HepG2 (cell line): ENCODE results near the gene GAS2L2. TPM values are rescaled to one million over a fixed set of nuclear protein-coding genes. Genes with fewer than 3 reads are reported as not detected.

ENCODE experiments used
- ADNP ChIP-seq: sonication (generic); formaldehyde crosslinking; IDR thresholded peaks from 2 replicates; pipeline ENCODE4 v1.4.0; 2020; ENCODE audit warnings: missing genetic modification reagents
- ATF1 ChIP-seq: IDR thresholded peaks from 2 replicates; pipeline ENCODE4 v1.6.1; 2016; ENCODE audit warnings: mild to moderate bottlenecking, control low read depth
- CENPBD1 ChIP-seq: sonication (generic); formaldehyde crosslinking; IDR thresholded peaks from 2 replicates; pipeline ENCODE4 v1.8.0; 2022; ENCODE audit warnings: missing genetic modification reagents, low read depth, mild to moderate bottlenecking, borderline replicate concordance
- E2F2 ChIP-seq: sonication (generic); formaldehyde crosslinking; IDR thresholded peaks from 2 replicates; pipeline ENCODE4 v1.4.0; 2020; ENCODE audit warnings: missing genetic modification reagents, borderline replicate concordance
- PRDM10 ChIP-seq: sonication (generic); formaldehyde crosslinking; IDR thresholded peaks from 2 replicates; pipeline ENCODE4 v1.4.0; 2020; ENCODE audit warnings: low read depth, missing genetic modification reagents
- SMARCC2 ChIP-seq: fragments of 450-650 bp; IDR thresholded peaks from 2 replicates; pipeline ENCODE4 v1.6.1; 2017; ENCODE audit warnings: antibody characterized with exemption, mild to moderate bottlenecking
- SMARCE1 ChIP-seq: fragments of 450-650 bp; IDR thresholded peaks from 2 replicates; pipeline ENCODE4 v1.6.1; 2017; ENCODE audit warnings: borderline replicate concordance
- SRSF9 ChIP-seq: fragments of 200-400 bp; formaldehyde crosslinking; IDR thresholded peaks from 2 replicates; pipeline ENCODE4 v1.6.1; 2018; ENCODE audit warnings: borderline replicate concordance, mild to moderate bottlenecking, low read depth, low read length; ENCODE audit not compliant: insufficient read depth, poor library complexity, severe bottlenecking
- TBP ChIP-seq: sonication (generic); formaldehyde crosslinking; IDR thresholded peaks from 2 replicates; pipeline ENCODE4 v1.5.0; 2020; ENCODE audit warnings: missing genetic modification reagents
- TEAD2 ChIP-seq: sonication (generic); formaldehyde crosslinking; IDR thresholded peaks from 2 replicates; pipeline ENCODE4 v1.9.0; 2021; ENCODE audit warnings: missing genetic modification reagents
- THYN1 ChIP-seq: sonication (generic); formaldehyde crosslinking; IDR thresholded peaks from 2 replicates; pipeline ENCODE4 v1.8.1; 2023; ENCODE audit warnings: low read depth, mild to moderate bottlenecking, moderate library complexity, missing genetic modification reagents, borderline replicate concordance
- WIZ ChIP-seq: sonication (generic); formaldehyde crosslinking; IDR thresholded peaks from 2 replicates; pipeline ENCODE4 v1.5.1; 2020; ENCODE audit warnings: mild to moderate bottlenecking, missing genetic modification reagents
- ZKSCAN8 ChIP-seq: IDR thresholded peaks from 2 replicates; pipeline ENCODE4 v1.6.1; 2016; ENCODE audit warnings: borderline replicate concordance, missing genetic modification reagents, missing compliant biosample characterization
- ZNF280B ChIP-seq: sonication (generic); formaldehyde crosslinking; IDR thresholded peaks from 2 replicates; pipeline ENCODE4 v1.5.0; 2020; ENCODE audit warnings: missing genetic modification reagents, mild to moderate bottlenecking, borderline replicate concordance
- ZNF567 ChIP-seq: sonication (generic); formaldehyde crosslinking; IDR thresholded peaks from 2 replicates; pipeline ENCODE4 v1.8.1; 2023; ENCODE audit warnings: mild to moderate bottlenecking, missing genetic modification reagents, borderline replicate concordance
- ZNF577 ChIP-seq: sonication (generic); formaldehyde crosslinking; IDR thresholded peaks from 2 replicates; pipeline ENCODE4 v1.4.0; 2020; ENCODE audit warnings: mild to moderate bottlenecking, low read depth, missing genetic modification reagents, borderline replicate concordance
- ZNF589 ChIP-seq: sonication (generic); formaldehyde crosslinking; conservative IDR thresholded peaks from 2 replicates; pipeline ENCODE4 v1.8.0; 2022; ENCODE audit warnings: mild to moderate bottlenecking, moderate library complexity, missing genetic modification reagents
- ZNF644 ChIP-seq: IDR thresholded peaks from 2 replicates; pipeline ENCODE4 v1.6.1; 2016; ENCODE audit warnings: low read depth
- polyA plus RNA-seq, 8 experiments: library from polyadenylated mRNA; depleted of rRNA in 3 of 8; stranded (reverse) in 7 of 8; unstranded in 1 of 8; fragments of >200 nt; fragmentation: Illumina TruSeq in 4 of 8; extraction: Trizol in 4 of 8; gene quantifications; 2 replicates each; pipeline versions ENCODE4 v1.2.1 to v1.2.3, GENCODE V29; 2011 to 2016; ENCODE audit warnings: low read depth in 4 of 8, missing spikeins in 1 of 8, mixed read lengths in 1 of 8; ENCODE audit not compliant: insufficient read depth in 1 of 8
- total RNA-seq, 5 experiments: library from RNA; depleted of rRNA; stranded (reverse); fragments of >200 nt; fragmentation: Illumina TruSeq; extraction: Trizol; gene quantifications; 2 replicates each; pipeline ENCODE4 v1.2.3, GENCODE V29; 2016; ENCODE audit warnings: low read depth in 1 of 5
- TF ChIP-seq, protein P1 (sequence below): sonication (generic); formaldehyde crosslinking; IDR thresholded peaks from 2 replicates; pipeline ENCODE4 v1.5.0; 2020; ENCODE audit warnings: mild to moderate bottlenecking, missing genetic modification reagents, borderline replicate concordance

Gene GAS2L2
- total and polyA plus RNA-seq, 2 of the 13 experiments (the other 11 are each of a cell fraction or from before 2014, with no cell fraction given) = not detected

DNA sequence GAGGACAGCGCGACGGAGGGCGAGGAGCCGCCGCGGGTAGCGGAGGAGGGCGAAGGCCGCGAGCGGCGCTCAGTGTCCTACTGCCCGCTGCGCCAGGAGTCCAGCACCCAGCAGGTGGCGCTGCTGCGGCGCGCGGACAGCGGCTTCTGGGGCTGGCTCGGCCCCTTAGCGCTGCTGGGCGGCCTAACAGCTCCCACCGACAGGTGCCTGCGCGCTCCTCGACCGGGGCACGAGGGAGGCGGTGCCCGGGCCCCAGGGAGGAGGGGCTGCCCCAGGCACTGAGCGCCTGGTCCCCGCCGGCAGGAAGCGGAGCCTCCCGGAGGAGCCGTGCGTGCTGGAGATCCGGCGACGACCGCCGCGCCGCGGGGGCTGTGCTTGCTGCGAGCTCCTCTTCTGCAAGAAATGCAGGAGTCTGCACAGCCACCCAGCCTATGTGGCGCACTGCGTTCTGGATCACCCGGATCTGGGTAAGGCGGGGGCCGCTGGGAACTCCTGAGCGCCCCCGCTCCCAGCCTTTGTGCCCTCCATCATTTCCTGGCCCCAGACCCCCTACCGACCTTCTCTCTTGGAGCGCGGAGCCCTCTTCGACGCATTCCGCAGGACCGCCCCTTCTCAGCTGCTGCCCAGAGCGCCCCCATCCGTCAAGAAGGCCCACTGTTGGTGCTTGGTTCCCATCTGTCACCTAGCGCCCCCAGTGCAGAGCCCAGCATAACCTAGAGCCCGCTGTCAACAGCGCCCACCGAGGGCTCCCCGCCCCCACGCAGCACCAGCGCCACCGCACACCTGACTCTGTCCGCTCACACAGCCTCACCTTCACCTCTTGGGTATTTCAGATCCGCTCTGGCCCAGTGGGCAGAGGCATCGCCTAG, 11.3 kb upstream of the GAS2L2 start (continued):
- TF ChIP-seq ZNF280B (CRISPR knock-in tag) (peak; percentile 40; the same call in 1 of the 2 replicates), WIZ (CRISPR knock-in tag) (0 out of 2 replicates have a peak, but pooled peaks have one; percentile 42), ZNF567 (CRISPR knock-in tag) (no peak; the same call in 1 of the 2 replicates), ZNF644 (CRISPR knock-in tag) (no peak), SRSF9 (no peak), CENPBD1 (CRISPR knock-in tag) (no peak), PRDM10 (CRISPR knock-in tag) (peak; percentile 94), THYN1 (CRISPR knock-in tag) (no peak), ZNF589 (CRISPR knock-in tag) (peak; percentile 50; the same call in 1 of the 2 replicates), ZNF577 (CRISPR knock-in tag) (0 out of 2 replicates have a peak, but pooled peaks have one; percentile 76), SMARCE1 (no peak), ATF1 (CRISPR knock-in tag) (no peak), E2F2 (no peak), ADNP (CRISPR knock-in tag) (no peak), TEAD2 (CRISPR knock-in tag) (no peak), SMARCC2 (no peak), TBP (CRISPR knock-in tag) (no peak), ZKSCAN8 (CRISPR knock-in tag) (no peak; the same call in 1 of the 2 replicates)
- TF ChIP-seq, protein P1, sequence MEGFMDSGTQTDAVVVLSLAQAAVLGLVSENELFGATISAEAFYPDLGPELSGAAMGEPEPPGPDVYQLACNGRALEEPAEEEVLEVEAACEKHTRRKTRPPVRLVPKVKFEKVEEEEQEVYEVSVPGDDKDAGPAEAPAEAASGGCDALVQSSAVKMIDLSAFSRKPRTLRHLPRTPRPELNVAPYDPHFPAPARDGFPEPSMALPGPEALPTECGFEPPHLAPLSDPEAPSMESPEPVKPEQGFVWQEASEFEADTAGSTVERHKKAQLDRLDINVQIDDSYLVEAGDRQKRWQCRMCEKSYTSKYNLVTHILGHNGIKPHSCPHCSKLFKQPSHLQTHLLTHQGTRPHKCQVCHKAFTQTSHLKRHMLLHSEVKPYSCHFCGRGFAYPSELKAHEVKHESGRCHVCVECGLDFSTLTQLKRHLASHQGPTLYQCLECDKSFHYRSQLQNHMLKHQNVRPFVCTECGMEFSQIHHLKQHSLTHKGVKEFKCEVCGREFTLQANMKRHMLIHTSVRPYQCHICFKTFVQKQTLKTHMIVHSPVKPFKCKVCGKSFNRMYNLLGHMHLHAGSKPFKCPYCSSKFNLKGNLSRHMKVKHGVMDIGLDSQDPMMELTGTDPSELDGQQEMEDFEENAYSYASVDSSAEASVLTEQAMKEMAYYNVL (CRISPR knock-in tag) = peak; percentile 79; the same call in 1 of the 2 replicates
